GM12865 (cell line): ENCODE data around the gene TMCO5A.

Experiments
- DNase-seq: peaks from one replicate; pipeline ENCODE4 v3.0.0; 2010; ENCODE audit warnings: low read depth
- H3K4me3 ChIP-seq: 2 replicates; pipeline ENCODE4 v1.5.1; 2011; ENCODE audit warnings: mild to moderate bottlenecking, low read depth, low read length, control low read depth
- TF ChIP-seq, protein P1 (sequence below): IDR thresholded peaks from 2 replicates; pipeline ENCODE4 v1.5.1; 2011; ENCODE audit warnings: low read length, control low read depth, low read depth, inconsistent platforms; ENCODE audit not compliant: insufficient read depth; ENCODE audit errors: missing control alignments

The TMCO5A gene

GRCh38 chr15:37902126-37902525 is 32.3 kb upstream of the TMCO5A start:
- no peak for DNase-seq
- TF ChIP-seq, protein P1, sequence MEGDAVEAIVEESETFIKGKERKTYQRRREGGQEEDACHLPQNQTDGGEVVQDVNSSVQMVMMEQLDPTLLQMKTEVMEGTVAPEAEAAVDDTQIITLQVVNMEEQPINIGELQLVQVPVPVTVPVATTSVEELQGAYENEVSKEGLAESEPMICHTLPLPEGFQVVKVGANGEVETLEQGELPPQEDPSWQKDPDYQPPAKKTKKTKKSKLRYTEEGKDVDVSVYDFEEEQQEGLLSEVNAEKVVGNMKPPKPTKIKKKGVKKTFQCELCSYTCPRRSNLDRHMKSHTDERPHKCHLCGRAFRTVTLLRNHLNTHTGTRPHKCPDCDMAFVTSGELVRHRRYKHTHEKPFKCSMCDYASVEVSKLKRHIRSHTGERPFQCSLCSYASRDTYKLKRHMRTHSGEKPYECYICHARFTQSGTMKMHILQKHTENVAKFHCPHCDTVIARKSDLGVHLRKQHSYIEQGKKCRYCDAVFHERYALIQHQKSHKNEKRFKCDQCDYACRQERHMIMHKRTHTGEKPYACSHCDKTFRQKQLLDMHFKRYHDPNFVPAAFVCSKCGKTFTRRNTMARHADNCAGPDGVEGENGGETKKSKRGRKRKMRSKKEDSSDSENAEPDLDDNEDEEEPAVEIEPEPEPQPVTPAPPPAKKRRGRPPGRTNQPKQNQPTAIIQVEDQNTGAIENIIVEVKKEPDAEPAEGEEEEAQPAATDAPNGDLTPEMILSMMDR = no peak
- H3K4me3 ChIP-seq = no peak overlapping the region

DNA sequence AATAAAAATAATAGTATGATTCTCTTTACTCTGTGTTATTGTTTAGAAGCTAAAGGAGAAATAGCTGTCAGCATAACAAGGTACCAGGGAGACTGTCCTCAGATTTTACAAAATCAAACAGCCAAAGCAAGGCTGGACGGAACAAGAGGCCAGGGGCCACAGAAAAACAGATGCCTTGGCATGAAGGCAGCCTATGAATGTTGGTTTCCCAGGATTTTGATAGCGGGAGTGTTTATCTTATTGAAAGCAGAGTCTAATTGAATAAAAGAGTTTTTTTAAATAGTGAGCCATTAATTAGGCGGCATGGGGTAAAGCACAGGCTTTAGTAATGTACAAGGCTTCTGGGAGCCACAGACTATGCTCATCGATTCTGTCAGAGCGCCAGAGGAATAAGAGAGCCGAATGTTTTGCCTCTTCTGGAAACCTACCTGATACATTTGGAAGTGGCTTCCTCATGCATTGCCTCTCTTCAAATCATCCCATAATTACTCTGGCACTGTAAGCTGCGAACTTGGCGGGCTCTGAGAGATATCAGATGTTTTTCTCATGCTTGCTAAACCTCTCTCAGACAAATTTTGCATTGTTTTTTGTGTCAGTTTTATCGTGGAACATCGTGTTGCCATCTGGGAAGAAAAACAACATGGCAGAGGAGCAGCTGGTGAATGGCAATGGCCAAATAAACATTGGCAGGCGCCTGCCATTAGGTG is 30.4 kb upstream of the TMCO5A start:
- TF ChIP-seq, protein P1 = no peak
- no peak for DNase-seq
- H3K4me3 ChIP-seq = no peak overlapping the region

DNA sequence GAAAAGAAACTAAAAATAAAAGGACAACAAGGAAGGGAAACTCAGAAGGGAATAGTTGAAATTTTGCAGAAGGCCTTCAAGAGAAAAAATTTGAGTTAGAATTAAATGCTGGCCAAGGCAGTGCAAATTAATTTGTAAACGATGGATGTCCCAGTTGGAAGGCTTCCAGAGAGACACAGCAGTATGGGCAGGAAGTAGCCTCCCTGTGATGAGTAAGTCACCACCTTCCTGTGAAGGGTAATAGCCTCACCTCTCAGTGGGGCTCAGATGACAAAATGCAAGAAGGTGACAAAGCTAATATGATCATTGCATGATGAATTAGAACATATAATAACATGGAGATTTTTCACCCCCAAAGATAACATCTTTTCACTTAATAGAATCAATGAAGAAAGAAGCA is 27.3 kb upstream of the TMCO5A start:
- H3K4me3 ChIP-seq = no peak overlapping the region
- DNase-seq = no peak
- TF ChIP-seq, protein P1 = no peak

- no peak for DNase-seq
- no peak overlapping the region for H3K4me3 ChIP-seq
- TF ChIP-seq, protein P1 = no peak
Observed at GRCh38 chr15:37921527-37922385, 12.7 kb upstream of the TMCO5A start.

DNA sequence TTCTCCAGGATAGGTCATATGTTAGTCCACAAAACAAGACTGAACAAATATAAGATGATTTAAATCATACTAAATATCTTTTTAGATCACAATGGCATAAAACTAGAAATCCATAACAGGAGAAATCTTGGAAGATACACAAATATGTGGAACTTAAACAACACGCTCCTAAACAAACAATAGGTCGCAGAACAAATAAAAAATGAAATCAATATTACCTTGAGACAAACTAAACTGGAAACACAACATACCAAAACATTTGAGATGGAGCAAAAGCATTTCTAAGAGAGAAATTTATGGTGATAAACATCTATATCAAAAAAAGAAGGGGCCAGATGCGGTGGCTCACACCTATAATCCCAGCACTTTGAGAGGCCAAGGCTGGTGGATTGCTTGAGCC is 8.3 kb upstream of the TMCO5A start:
- no peak overlapping the region for H3K4me3 ChIP-seq
- no peak for DNase-seq
- TF ChIP-seq, protein P1 = no peak

- no peak overlapping the region for H3K4me3 ChIP-seq
- TF ChIP-seq, protein P1 = no peak
- DNase-seq = no peak
Observed at GRCh38 chr15:37929238-37929637, 5.2 kb upstream of the TMCO5A start.
